SU-DHL-6 (cell line): ENCODE measurements around the gene ALG5.

Source experiments
- H2AFZ ChIP-seq: fragments of 200-600 bp; sonication (generic); 2 replicates; pipeline ENCODE4 v1.6.1; 2014; ENCODE audit warnings: low read depth, mild to moderate bottlenecking, moderate library complexity, mixed read lengths, antibody characterized with exemption, low read length; ENCODE audit not compliant: severe bottlenecking
- H3F3A ChIP-seq: fragments of 200-600 bp; shearing (Covaris generic); 2 replicates; pipeline ENCODE4 v1.6.0; 2016; ENCODE audit warnings: antibody characterized with exemption, mild to moderate bottlenecking; ENCODE audit not compliant: insufficient read depth
- H3K27ac ChIP-seq: fragments of 200-600 bp; sonication (generic); 2 replicates; pipeline ENCODE4 v1.5.1; 2016; ENCODE audit warnings: low read depth, mild to moderate bottlenecking, low read length, moderate library complexity, mixed read lengths
- H3K27me3 ChIP-seq: fragments of 200-600 bp; sonication (generic), shearing (Covaris generic); 2 replicates; pipeline ENCODE4 v1.6.0; 2014; ENCODE audit warnings: mild to moderate bottlenecking, low read length
- H3K36me3 ChIP-seq: fragments of 200-600 bp; sonication (generic); 2 replicates; pipeline ENCODE4 v1.6.1; 2014; ENCODE audit warnings: mild to moderate bottlenecking, low read length, mixed read lengths
- H3K4me2 ChIP-seq: fragments of 300-600, 200-600 bp; shearing (Covaris generic), sonication (generic); 2 replicates; pipeline ENCODE4 v1.6.0; 2014; ENCODE audit warnings: low read length, low read depth, mild to moderate bottlenecking; ENCODE audit not compliant: poor library complexity, severe bottlenecking
- H3K4me3 ChIP-seq: fragments of 200-600 bp; sonication (generic); 2 replicates; pipeline ENCODE4 v1.5.1; 2014; ENCODE audit warnings: antibody characterized with exemption, low read length, mild to moderate bottlenecking, mixed read lengths; ENCODE audit not compliant: insufficient read depth, poor library complexity, severe bottlenecking
- H3K79me2 ChIP-seq: fragments of 200-600 bp; sonication (generic); 2 replicates; pipeline ENCODE4 v1.6.1; 2014; ENCODE audit warnings: mild to moderate bottlenecking, low read length, moderate library complexity; ENCODE audit not compliant: insufficient read depth
- H3K9ac ChIP-seq: fragments of 200-600 bp; sonication (generic); 2 replicates; pipeline ENCODE4 v1.7.0; 2014; ENCODE audit warnings: mild to moderate bottlenecking, low read length
- H3K9me2 ChIP-seq: fragments of 200-600 bp; sonication (generic); replicated peaks from 2 replicates; pipeline ENCODE4 v1.6.1; 2014; ENCODE audit warnings: low read length; ENCODE audit not compliant: insufficient read depth
- H3K9me3 ChIP-seq: fragments of 200-600 bp; sonication (generic); 2 replicates; pipeline ENCODE4 v1.6.1; 2014; ENCODE audit warnings: low read length, mixed read lengths; ENCODE audit not compliant: insufficient read depth
- H4K20me1 ChIP-seq: fragments of 200-600 bp; sonication (generic); 2 replicates; pipeline ENCODE4 v1.6.1; 2014; ENCODE audit warnings: low read depth, mild to moderate bottlenecking, antibody characterized with exemption, low read length, moderate library complexity, mixed read lengths
- CTCF ChIP-seq: fragments of 200-600 bp; sonication (generic); IDR thresholded peaks from one replicate; pipeline ENCODE4 v1.5.1; 2017; ENCODE audit warnings: antibody characterized with exemption, mild to moderate bottlenecking, low read length, moderate library complexity; ENCODE audit not compliant: insufficient read depth, poor library complexity, severe bottlenecking
- EZH2phosphoT487 ChIP-seq: fragments of 200-600 bp; sonication (generic), shearing (Covaris generic); conservative IDR thresholded peaks from 2 replicates; pipeline ENCODE4 v1.6.1; 2018; ENCODE audit warnings: mild to moderate bottlenecking, antibody characterized with exemption, low read length, moderate library complexity, mixed read lengths

ALG5 gene

DNA sequence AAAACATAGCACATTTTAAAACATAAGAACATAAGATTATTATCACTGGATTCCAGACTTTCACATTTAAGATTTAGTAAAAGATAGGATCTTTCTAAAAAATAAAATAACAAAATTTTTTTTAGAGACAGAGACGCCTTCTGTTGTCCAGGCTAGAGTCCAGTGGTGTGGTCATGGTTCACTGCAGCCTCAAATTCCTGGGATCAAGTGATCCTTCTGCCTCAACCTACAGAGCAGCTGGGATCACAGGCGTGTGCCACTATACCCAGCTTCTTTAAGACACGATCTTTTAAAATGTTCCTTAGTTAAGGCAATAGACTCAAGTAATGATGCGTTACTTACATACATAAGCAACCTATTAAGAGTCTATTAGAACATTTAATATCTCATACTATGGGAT lies 32.7 kb downstream of the ALG5 start:
- no peak overlapping the region for H3K9ac ChIP-seq
- no peak overlapping the region for H3K4me2 ChIP-seq
- TF ChIP-seq EZH2phosphoT487 (no peak), CTCF (no peak)
- H3K79me2 ChIP-seq: no peaks in the 10 kb centered on the region
- no peaks in the 10 kb centered on the region for H3K9me3 ChIP-seq
- H3K27me3 ChIP-seq: no peaks in the 10 kb centered on the region
- H2AFZ ChIP-seq: no peak overlapping the region
- no peaks in the 10 kb centered on the region for H4K20me1 ChIP-seq
- no peaks in the 10 kb centered on the region; the same call in 1 of the 2 replicates for H3F3A ChIP-seq
- no peak overlapping the region for H3K27ac ChIP-seq
- H3K9me2 ChIP-seq: no peaks in the 10 kb centered on the region
- H3K4me3 ChIP-seq: no peak overlapping the region
- H3K36me3 ChIP-seq: peaks cover 54% of the 10 kb centered on the region

DNA sequence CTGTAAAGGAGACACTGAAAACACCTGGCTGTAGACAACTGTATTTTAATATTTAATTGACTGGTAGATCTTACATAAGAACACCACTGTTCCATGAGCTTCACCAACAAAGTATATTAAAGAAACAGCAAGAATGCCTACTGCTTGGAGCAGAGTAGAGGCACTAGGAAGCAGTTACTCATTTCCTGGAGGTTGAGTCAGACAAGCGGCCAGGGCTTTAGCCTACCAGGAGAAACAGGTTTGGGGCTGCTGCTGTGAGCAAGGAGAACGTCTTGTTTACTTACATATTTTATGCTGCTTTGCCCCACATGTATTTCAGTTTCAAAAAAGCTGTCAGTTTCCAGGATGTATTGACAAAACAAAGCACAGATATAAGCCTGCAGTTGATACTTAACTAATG lies 33.4 kb downstream of the ALG5 start:
- H2AFZ ChIP-seq: no peak overlapping the region
- H3K36me3 ChIP-seq: peaks cover 50% of the 10 kb centered on the region
- no peaks in the 10 kb centered on the region for H3K9me2 ChIP-seq
- no peak overlapping the region for H3K9ac ChIP-seq
- no peaks in the 10 kb centered on the region for H3K79me2 ChIP-seq
- no peak for TF ChIP-seq CTCF
- no peak for TF ChIP-seq EZH2phosphoT487
- H3K27me3 ChIP-seq: no peaks in the 10 kb centered on the region
- no peaks in the 10 kb centered on the region for H4K20me1 ChIP-seq
- H3K4me2 ChIP-seq: no peak overlapping the region
- H3K9me3 ChIP-seq: no peaks in the 10 kb centered on the region
- H3K4me3 ChIP-seq: no peak overlapping the region
- no peaks in the 10 kb centered on the region; the same call in 1 of the 2 replicates for H3F3A ChIP-seq
- H3K27ac ChIP-seq: no peak overlapping the region

DNA sequence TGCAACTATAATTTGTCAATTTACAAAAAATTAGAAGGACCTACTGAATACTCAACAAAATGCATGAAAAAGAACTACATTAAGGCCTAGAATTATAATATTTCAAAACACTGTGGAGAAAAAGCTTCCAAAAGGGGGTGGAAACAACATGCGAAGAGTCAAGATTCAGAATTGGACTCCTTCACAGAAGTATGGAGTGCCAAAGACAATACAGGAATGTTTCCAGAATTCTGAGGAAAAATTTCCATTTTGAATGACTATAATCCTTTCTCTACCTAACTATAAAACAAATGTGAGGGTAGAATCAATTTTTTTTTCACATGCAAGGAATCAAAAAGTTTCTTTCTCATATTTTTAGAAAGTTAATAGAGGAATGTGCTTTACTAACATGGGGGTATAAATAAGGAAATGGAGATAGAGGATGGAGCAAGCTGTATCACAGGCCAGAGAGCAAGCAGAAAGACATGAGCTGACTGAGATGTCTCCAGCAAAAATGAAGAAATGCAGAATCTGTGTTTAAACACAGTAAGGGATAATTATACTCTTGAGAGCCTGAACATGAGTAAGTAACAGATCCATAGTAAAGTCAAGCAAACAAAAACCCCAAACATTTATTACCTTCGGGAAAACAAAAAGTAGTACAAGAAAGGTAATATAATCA lies 39.6 kb downstream of the ALG5 start:
- Histone ChIP-seq H3K4me2 (no peak overlapping the region), H3K9me3 (no peaks in the 10 kb centered on the region), H3K9ac (no peak overlapping the region), H3K79me2 (no peaks in the 10 kb centered on the region), H4K20me1 (no peaks in the 10 kb centered on the region), H3K36me3 (peaks cover 32% of the 10 kb centered on the region), H3K27ac (no peak overlapping the region), H3K4me3 (no peak overlapping the region), H3K27me3 (no peaks in the 10 kb centered on the region), H3F3A (no peaks in the 10 kb centered on the region), H3K9me2 (no peaks in the 10 kb centered on the region), H2AFZ (no peak overlapping the region)
- TF ChIP-seq CTCF: no peak
- no peak for TF ChIP-seq EZH2phosphoT487

GRCh38 chr13:36954542-36954941 lies 44.6 kb downstream of the ALG5 start:
- no peaks in the 10 kb centered on the region for H3K9me3 ChIP-seq
- peaks cover 36% of the 10 kb centered on the region for H3K36me3 ChIP-seq
- H2AFZ ChIP-seq: no peak overlapping the region
- no peaks in the 10 kb centered on the region for H3F3A ChIP-seq
- no peaks in the 10 kb centered on the region for H3K79me2 ChIP-seq
- H3K27ac ChIP-seq: no peak overlapping the region
- no peaks in the 10 kb centered on the region for H3K27me3 ChIP-seq
- no peaks in the 10 kb centered on the region for H3K9me2 ChIP-seq
- TF ChIP-seq EZH2phosphoT487: no peak
- no peak for TF ChIP-seq CTCF
- no peak overlapping the region for H3K4me3 ChIP-seq
- no peak overlapping the region for H3K9ac ChIP-seq
- H4K20me1 ChIP-seq: no peaks in the 10 kb centered on the region
- no peak overlapping the region for H3K4me2 ChIP-seq
